ENCODE results near the gene PPIL1.
"Not testable (repeated sequence)": the region's sequence is repeated elsewhere in the genome, so short reads cannot be mapped to it uniquely, and the experiment has no call there.

Gene PPIL1

GRCh38 chr6:36874443-36875249 is at the start of gene PPIL1:
TSS of gene PPIL1 (minus strand) at chr6:36874803. CDS start at chr6:36874772, 31 bp downstream.
- DNase-seq (ENCODE audit: low read depth in 2 of 2) = peak; percentile 83

DNA sequence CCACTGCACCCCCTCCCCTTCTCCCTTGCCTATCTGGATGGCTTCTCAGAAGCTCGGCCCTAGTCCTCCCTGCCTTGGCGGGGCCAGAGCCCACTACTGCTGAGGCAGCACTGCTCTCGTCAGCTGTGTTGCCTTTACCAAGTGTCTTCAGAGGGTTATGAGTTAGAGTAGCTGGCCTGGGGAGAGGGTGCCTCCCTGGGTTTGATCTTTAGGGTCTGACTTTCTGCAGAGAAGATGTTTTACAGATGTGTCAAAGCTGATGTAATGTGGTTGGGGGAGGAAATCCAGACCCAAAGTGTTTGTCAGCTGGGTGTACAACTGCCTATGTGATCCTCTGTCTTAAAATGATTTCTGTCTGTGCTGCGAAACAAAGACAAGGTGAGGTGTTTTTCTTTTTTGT is 49.5 kb upstream of the PPIL1 start:
- DNase-seq (ENCODE audit: low read depth in 2 of 2) = peak; percentile 42 to 51

DNA sequence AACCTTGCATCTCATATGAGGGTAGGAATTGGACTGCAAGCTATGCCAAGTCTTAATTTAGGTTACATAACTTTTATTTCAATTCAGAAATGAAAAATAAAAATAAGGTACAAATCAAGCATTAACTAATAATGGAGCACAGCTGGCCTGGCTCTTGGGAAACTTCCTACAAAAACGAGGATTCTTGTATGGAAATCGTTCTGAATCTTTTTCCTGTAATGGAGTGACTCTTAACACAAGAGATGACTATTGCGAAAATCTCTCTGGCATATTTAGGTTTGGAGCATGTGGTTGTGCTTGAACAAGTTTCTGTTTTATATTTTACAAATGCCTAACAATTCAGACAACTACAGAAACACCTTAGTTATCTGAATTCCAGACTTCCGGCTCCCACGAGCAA is 45.9 kb upstream of the PPIL1 start:
- DNase-seq (ENCODE audit: low read depth in 2 of 2) = no peak

DNA sequence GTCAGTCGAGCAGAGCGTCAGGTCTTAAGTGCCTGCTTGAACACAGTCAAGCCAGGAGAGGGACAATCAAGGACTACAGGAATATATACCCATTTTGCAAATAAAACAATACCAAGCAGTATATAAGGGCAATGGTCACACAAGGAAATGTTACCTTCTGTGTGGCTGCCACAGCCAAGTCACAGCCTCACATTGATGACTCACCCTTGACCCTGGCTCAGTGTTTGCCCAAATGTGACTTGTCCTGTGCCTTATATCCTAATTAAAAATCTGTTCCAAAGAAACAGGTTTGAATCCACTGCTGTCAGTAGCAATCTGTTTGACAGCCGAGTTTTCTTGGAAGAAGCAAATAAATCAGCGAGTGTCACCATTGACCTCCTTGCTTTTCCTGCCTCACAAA is 45.4 kb upstream of the PPIL1 start:
- no peak for DNase-seq (ENCODE audit: low read depth in 2 of 2)

DNA sequence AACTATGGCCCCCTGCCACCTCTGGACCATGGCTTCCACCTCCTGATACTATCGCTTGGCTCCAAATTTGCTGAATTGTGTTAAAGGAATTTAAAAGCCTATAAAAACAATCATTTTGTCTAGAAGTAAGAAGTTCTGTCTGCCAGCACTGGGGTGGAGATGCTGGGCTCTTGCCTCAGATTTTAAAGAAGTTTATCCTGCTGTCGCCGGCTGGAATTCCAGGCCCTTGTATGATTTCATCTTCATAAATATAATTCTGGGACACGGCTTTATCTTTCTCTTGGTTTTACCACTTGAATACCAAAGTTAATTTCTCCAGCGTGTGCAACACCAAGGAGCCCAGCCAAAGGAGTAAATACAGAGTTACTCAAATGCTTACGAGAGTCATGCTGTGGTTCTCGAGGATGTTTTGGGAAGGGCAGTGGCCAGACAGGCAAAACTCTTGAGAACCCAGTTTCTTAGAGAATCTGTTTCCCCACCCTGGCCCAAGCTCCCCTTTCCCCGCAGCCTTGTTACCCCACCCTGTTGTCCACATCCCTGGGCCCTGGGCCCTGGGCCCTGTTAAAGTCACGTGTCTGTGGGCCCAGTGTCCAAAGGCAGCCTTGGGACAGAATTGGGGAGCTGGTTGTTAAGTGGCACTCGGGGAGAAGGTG is 43.1 kb upstream of the PPIL1 start:
- DNase-seq (ENCODE audit: low read depth in 2 of 2) = peak; percentile 72 to 73

GRCh38 chr6:36916126-36916525 is 41.5 kb upstream of the PPIL1 start:
- no peak for DNase-seq (ENCODE audit: low read depth in 2 of 2)

DNA sequence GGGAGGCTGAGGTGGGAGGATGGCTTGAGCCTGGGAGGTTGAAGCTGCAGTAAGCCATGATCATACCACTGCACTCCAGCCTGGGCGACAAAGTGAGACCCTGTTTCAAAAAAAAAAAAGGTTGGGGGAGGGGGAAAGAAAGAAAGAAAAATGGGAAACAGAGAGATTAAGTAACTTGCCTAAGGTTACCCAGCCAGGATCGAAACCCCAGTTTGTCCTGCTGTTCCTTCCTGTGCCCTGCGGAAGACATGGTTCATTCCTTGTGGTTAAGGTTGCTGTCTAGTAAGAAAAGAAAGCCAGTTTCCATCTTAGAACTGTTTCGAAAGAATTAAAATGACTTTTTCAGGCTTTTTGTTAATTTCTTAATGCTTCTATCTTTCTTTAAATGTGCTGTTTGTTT is 41.0 kb upstream of the PPIL1 start:
- no peak for DNase-seq (ENCODE audit: low read depth in 2 of 2)

GRCh38 chr6:36914227-36914794 is 39.7 kb upstream of the PPIL1 start:
- DNase-seq (ENCODE audit: low read depth in 2 of 2) = no peak

DNA sequence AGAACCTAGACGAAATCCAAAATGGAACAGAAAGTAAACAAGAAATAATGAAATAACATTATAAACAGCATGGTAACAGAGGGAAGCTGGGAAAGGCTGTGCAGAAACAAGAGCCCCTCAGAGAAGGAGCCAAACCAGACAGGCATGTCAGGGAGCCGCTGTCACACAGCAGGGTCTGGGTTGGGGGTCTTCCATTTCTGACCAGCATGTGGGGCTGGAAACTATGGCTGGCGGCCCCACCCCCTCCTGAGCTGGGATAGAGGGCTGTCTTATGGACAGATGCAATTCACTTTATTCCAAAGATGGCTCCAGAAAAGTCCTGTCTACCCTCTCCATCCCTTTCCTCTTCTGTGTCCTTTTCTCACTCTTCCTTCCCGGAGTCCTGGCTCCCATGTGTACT is 38.5 kb upstream of the PPIL1 start:
- no peak for DNase-seq (ENCODE audit: low read depth in 2 of 2)

DNA sequence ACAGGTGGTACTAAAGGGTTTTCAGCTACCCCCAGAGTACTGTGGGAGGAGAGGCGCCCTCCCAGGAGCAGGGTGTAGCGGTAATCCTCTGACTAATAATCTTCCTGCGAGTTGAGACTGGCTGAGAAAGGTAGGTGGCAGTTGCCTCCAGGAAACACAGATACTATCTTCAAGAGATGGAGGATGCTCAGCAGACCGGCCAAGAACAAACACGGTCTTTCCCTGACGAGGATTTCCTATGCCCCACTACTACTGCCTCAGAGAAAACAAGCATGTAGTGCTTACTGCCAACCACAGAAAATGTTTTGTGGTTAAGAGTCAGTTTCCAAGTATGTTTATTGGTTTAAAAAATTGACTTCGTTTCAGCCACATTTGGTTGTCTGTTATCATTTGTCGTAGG is 38.0 kb upstream of the PPIL1 start:
- DNase-seq (ENCODE audit: low read depth in 2 of 2) = peak; percentile 81 to 82

GRCh38 chr6:36912030-36912454 is 37.4 kb upstream of the PPIL1 start:
- DNase-seq (ENCODE audit: low read depth in 2 of 2) = no peak

GRCh38 chr6:36908747-36909146 is 34.1 kb upstream of the PPIL1 start:
- DNase-seq (ENCODE audit: low read depth in 2 of 2) = no peak

GRCh38 chr6:36907781-36908180 is 33.2 kb upstream of the PPIL1 start:
- no peak for DNase-seq (ENCODE audit: low read depth in 2 of 2)

GRCh38 chr6:36906539-36907325 is 32.1 kb upstream of the PPIL1 start:
- no peak for DNase-seq (ENCODE audit: low read depth in 2 of 2)

- DNase-seq (ENCODE audit: low read depth in 2 of 2) = no peak
Measured at GRCh38 chr6:36904851-36905393, 30.3 kb upstream of the PPIL1 start.

- no peak for DNase-seq (ENCODE audit: low read depth in 2 of 2)
Measured at GRCh38 chr6:36904114-36904513, 29.5 kb upstream of the PPIL1 start.

DNA sequence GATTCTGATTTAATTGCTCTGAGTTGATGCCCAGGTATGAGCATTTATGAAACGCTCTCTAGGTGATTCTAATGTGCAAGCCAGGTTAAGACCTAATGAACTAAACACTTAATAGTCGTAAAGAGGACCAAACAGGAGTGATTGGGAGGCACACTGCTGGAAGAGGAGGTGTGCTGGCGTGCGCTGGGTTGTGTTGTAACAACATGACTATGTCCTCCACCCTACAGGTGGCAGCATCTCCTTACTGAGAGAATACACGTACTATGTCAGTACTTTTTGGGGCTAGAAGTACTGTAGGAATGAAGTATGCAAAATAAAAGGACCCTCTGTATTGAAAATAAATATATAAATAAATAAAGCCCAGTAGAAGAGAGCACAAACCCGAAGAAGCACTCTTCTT is 23.0 kb upstream of the PPIL1 start:
- DNase-seq (ENCODE audit: low read depth in 2 of 2) = no peak

DNA sequence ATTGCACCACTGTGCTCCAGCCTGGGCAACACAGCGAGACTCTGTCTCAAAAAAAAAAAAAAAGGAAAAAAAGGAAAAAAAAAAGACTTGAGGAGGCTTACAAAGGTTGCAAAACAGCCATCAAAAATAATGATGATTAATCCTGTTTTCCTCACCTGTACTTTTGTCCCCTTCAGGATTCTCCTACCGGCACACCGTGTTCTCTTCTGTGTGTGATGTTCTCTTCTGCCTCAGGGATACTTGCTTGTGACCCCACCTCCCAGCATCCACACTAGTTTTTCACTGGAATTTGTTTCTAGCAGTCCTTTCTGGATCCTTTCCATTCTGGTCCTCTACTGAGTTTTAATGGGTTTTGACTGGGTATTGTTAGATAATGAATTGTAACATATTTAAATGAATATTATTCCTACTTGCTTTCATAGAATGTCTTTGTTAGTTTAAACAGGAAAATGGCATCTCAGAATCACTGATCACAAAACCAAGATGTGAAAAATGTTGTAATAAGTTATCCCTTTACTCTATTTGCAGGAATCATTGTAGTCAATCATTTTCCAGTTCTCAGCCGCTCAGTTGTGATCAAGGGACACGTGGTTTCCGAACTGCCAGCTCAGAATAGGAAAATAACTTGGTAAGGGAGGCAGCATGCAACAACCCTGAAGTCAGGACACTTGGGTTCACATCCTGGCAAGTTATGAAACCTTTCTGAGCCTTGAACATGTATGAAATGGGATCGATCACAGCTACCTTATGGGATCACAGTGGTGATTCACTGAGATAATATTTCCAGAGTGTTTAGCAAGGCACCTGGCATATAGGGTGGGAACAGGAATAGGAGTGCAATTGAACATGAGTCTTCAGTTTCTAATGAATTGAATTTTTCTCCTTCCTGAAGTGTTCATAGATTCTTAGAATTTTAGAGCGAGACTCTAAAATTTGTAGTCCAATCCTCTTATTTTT is 19.7 kb upstream of the PPIL1 start:
- no peak for DNase-seq (ENCODE audit: low read depth in 2 of 2)

DNA sequence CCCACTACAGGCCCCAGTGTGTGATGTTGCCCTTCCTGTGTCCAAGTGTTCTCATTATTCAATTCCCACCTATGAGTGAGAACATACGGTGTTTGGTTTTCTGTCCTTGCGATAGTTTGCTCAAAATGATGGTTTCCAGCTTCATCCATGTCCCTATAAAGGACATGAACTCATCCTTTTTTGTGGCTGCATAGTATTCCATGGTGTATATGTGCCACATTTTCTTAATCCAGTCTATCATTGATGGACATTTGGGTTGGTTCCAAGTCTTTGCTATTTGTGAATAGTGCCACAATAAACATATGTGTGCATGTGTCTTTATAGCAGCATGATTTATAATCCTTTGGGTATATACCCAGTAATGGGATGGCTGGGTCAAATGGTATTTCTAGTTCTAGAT is 16.6 kb upstream of the PPIL1 start:
- not testable (repeated sequence) for DNase-seq (ENCODE audit: low read depth in 2 of 2)

DNA sequence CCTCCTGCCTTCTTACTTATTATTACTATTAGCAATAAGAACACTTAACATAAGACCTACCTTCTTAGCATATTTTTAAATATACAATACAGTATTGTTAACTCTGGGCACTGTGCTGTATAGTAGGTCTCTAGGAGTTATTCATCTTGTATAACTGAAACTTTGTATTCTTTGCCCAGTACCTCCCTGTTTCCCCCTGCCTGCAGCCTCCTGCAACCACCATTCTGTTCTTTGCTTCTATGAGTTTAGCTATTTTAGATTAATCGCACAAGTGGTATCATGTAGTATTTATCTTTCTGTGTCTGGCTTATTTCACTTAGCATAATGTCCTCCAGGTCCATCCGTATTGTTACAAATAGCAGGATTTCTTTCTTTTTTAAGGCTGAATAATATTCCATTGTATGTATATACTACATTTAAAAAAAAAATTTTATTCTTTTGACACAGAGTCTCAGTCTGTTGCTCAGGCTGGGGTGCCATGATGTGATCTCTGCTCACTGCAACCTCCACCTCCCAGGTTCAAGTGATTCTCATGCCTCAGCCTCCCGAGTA is 15.6 kb upstream of the PPIL1 start:
- DNase-seq (ENCODE audit: low read depth in 2 of 2) = no peak

Data from fibroblast of skin of left quadriceps (primary cell).